OCI-LY1 (cell line): ENCODE data around the gene ENTPD2.

Experiments used
- H2AFZ ChIP-seq: fragments of 200-600 bp; sonication (generic), shearing (Covaris generic); 2 replicates; pipeline ENCODE4 v1.6.0; 2014; ENCODE audit warnings: antibody characterized with exemption, mild to moderate bottlenecking, low read length
- H3F3A ChIP-seq: fragments of 200-600 bp; sonication (generic), shearing (Covaris generic); 2 replicates; pipeline ENCODE4 v1.6.0; 2014; ENCODE audit warnings: mild to moderate bottlenecking, antibody characterized with exemption, low read length, moderate library complexity; ENCODE audit not compliant: insufficient read depth
- H3K27ac ChIP-seq: fragments of 200-600 bp; sonication (generic); 2 replicates; pipeline ENCODE4 v1.5.1; 2014; ENCODE audit warnings: low read length, mixed run types, mild to moderate bottlenecking, low read depth; ENCODE audit not compliant: poor library complexity, severe bottlenecking
- H3K27me3 ChIP-seq: fragments of 200-600 bp; sonication (generic); 2 replicates; pipeline ENCODE4 v1.6.0; 2014; ENCODE audit warnings: antibody characterized with exemption, mild to moderate bottlenecking, low read length, moderate library complexity; ENCODE audit not compliant: insufficient read depth
- H3K36me3 ChIP-seq: fragments of 200-600 bp; sonication (generic); 2 replicates; pipeline ENCODE4 v1.6.1; 2014; ENCODE audit warnings: mild to moderate bottlenecking, antibody characterized with exemption, low read length, moderate library complexity, mixed read lengths; ENCODE audit not compliant: insufficient read depth
- H3K4me1 ChIP-seq: fragments of 200-600 bp; sonication (generic); 2 replicates; pipeline ENCODE4 v1.5.1; 2014; ENCODE audit warnings: mild to moderate bottlenecking, low read length, moderate library complexity; ENCODE audit not compliant: insufficient read depth, severe bottlenecking
- H3K4me2 ChIP-seq: fragments of 200-600 bp; sonication (generic), shearing (Covaris generic); 2 replicates; pipeline ENCODE4 v1.6.1; 2014; ENCODE audit warnings: low read length
- H3K4me3 ChIP-seq: fragments of 200-600 bp; sonication (generic); 2 replicates; pipeline ENCODE4 v1.5.1; 2014; ENCODE audit warnings: low read length, low read depth, mild to moderate bottlenecking, mixed read lengths; ENCODE audit not compliant: poor library complexity, severe bottlenecking
- H3K79me2 ChIP-seq: fragments of 200-600 bp; shearing (Covaris generic); 2 replicates; pipeline ENCODE4 v1.6.1; 2016; ENCODE audit warnings: mixed run types, low read length, mixed read lengths; ENCODE audit not compliant: insufficient read depth
- H3K9ac ChIP-seq: fragments of 200-600 bp; sonication (generic), shearing (Covaris generic); 2 replicates; pipeline ENCODE4 v1.6.1; 2014; ENCODE audit warnings: mild to moderate bottlenecking, low read length, mixed read lengths
- H3K9me2 ChIP-seq: fragments of 200-600 bp; sonication (generic), shearing (Covaris generic); 2 replicates; pipeline ENCODE4 v1.6.1; 2014; ENCODE audit warnings: low read depth, mild to moderate bottlenecking, low read length, mixed read lengths
- H3K9me3 ChIP-seq: fragments of 200-600 bp; shearing (Covaris generic); 2 replicates; pipeline ENCODE4 v1.6.1; 2014; ENCODE audit warnings: low read length, mixed read lengths
- H4K20me1 ChIP-seq: fragments of 200-600 bp; sonication (generic), shearing (Covaris generic); 2 replicates; pipeline ENCODE4 v1.6.0; 2016; ENCODE audit warnings: mild to moderate bottlenecking, low read length; ENCODE audit not compliant: insufficient read depth
- EZH2 ChIP-seq: fragments of 200-600 bp; sonication (generic), shearing (Covaris generic); IDR thresholded peaks from 2 replicates; pipeline ENCODE4 v1.8.0; 2017; ENCODE audit warnings: borderline replicate concordance, mixed run types, mild to moderate bottlenecking, antibody characterized with exemption, low read length, moderate library complexity, mixed read lengths
- TF ChIP-seq, protein P1 (sequence below): fragments of 200-600 bp; sonication (generic), shearing (Covaris generic); IDR thresholded peaks from 2 replicates; pipeline ENCODE4 v1.5.1; 2017; ENCODE audit warnings: mild to moderate bottlenecking, antibody characterized with exemption, low read length, moderate library complexity, mixed read lengths

Gene ENTPD2

DNA sequence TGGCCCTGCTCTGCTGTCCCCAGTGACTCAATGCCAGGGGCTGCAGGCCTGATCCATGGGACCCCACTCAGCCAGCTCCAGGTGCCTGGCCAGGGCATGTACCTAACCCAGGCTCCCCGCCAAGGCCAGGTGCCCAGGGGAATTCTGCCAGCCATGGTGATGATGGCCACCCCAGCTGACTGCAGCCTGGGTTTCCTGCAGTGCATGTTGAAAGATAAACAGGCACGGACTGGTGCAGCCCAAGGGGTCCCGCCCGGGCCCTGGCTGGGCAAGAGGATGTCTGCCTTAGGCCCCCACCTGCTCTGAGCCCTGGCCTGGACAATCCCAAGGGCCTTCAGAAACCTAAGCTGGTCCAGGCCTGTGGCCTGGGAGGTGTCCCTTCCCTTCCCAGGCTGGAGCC lies 27.0 kb downstream of the ENTPD2 start:
- H3K9me3 ChIP-seq: no peaks in the 10 kb centered on the region
- H3F3A ChIP-seq: no peaks in the 10 kb centered on the region
- no peaks in the 10 kb centered on the region for H3K9me2 ChIP-seq
- H3K4me1 ChIP-seq: peaks cover 20% of the 10 kb centered on the region
- H3K4me3 ChIP-seq: no peak overlapping the region
- H3K27me3 ChIP-seq: peaks cover 17% of the 10 kb centered on the region
- H3K36me3 ChIP-seq: no peaks in the 10 kb centered on the region
- H3K4me2 ChIP-seq: no peak overlapping the region
- TF ChIP-seq EZH2: no peak
- TF ChIP-seq, protein P1, sequence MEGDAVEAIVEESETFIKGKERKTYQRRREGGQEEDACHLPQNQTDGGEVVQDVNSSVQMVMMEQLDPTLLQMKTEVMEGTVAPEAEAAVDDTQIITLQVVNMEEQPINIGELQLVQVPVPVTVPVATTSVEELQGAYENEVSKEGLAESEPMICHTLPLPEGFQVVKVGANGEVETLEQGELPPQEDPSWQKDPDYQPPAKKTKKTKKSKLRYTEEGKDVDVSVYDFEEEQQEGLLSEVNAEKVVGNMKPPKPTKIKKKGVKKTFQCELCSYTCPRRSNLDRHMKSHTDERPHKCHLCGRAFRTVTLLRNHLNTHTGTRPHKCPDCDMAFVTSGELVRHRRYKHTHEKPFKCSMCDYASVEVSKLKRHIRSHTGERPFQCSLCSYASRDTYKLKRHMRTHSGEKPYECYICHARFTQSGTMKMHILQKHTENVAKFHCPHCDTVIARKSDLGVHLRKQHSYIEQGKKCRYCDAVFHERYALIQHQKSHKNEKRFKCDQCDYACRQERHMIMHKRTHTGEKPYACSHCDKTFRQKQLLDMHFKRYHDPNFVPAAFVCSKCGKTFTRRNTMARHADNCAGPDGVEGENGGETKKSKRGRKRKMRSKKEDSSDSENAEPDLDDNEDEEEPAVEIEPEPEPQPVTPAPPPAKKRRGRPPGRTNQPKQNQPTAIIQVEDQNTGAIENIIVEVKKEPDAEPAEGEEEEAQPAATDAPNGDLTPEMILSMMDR: no peak
- H2AFZ ChIP-seq: no peak overlapping the region
- no peaks in the 10 kb centered on the region for H3K79me2 ChIP-seq
- no peak overlapping the region for H3K27ac ChIP-seq
- no peak overlapping the region for H3K9ac ChIP-seq
- H4K20me1 ChIP-seq: no peaks in the 10 kb centered on the region

DNA sequence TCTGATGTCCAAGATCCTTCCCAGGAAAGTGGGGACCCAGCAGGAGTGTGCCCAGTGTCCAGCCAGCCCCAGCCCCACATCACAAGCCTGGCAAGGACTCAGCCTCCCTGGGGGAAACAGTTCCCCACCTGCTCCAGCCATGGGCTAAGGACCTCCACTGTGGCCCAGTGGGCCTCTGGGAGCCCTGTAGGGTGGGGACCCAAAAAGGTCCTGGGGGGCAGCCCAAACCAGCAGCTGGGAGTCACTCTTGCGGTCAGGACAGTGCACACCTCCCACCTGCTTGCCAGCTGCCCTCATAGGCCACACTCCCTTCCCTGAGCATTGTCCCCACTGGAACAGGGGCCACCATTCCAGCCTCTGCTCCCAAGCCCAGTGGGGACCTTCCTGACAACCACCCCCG lies 27.5 kb downstream of the ENTPD2 start:
- Histone ChIP-seq H3K27ac (no peak overlapping the region), H2AFZ (no peak overlapping the region), H3K4me1 (peaks cover 20% of the 10 kb centered on the region), H3F3A (no peaks in the 10 kb centered on the region), H3K4me2 (no peak overlapping the region), H3K36me3 (no peaks in the 10 kb centered on the region), H4K20me1 (no peaks in the 10 kb centered on the region), H3K9me2 (no peaks in the 10 kb centered on the region), H3K27me3 (peaks cover 17% of the 10 kb centered on the region), H3K79me2 (no peaks in the 10 kb centered on the region), H3K9ac (no peak overlapping the region), H3K9me3 (no peaks in the 10 kb centered on the region), H3K4me3 (no peak overlapping the region)
- TF ChIP-seq, protein P1: no peak
- no peak for TF ChIP-seq EZH2

DNA sequence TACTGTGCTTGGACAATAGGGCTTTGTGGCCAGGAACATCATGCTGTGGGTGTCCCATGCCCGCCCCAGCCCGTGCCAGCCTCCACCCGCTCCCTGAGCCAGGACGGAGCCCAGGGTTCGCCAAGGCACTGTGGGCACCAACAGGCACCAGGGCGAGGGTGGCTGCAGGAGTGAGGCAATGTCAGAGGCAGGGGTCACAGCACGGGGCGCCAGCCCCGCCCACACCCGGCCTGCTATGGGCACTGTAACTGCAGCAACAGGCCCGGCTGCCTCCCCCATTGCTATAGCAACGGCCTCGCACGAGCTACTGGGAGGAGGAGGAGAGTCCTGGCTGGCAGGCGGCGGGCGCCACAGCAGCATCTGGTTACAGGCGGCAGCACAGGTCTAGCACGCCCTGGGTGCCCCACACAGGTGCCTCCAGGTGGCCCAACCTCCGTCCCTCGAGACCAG lies 28.3 kb downstream of the ENTPD2 start:
- no peaks in the 10 kb centered on the region for H3K79me2 ChIP-seq
- H3K27ac ChIP-seq: no peak overlapping the region
- no peak overlapping the region for H3K4me2 ChIP-seq
- no peak overlapping the region for H2AFZ ChIP-seq
- H3K4me1 ChIP-seq: peaks cover 20% of the 10 kb centered on the region
- no peak overlapping the region for H3K9ac ChIP-seq
- no peaks in the 10 kb centered on the region for H3K9me3 ChIP-seq
- no peaks in the 10 kb centered on the region for H3K36me3 ChIP-seq
- TF ChIP-seq EZH2: no peak
- TF ChIP-seq, protein P1: peak; percentile 28; the same call in 1 of the 2 replicates
- peaks cover 14% of the 10 kb centered on the region for H3K27me3 ChIP-seq
- no peaks in the 10 kb centered on the region for H4K20me1 ChIP-seq
- no peak overlapping the region for H3K4me3 ChIP-seq
- no peaks in the 10 kb centered on the region for H3K9me2 ChIP-seq
- no peaks in the 10 kb centered on the region for H3F3A ChIP-seq
